ENCODE measurements around the gene PSMG3.
"Not testable (repeated sequence)": the region's sequence is repeated elsewhere in the genome, so short reads cannot be mapped to it uniquely, and the experiment has no call there.

PSMG3 gene

DNA sequence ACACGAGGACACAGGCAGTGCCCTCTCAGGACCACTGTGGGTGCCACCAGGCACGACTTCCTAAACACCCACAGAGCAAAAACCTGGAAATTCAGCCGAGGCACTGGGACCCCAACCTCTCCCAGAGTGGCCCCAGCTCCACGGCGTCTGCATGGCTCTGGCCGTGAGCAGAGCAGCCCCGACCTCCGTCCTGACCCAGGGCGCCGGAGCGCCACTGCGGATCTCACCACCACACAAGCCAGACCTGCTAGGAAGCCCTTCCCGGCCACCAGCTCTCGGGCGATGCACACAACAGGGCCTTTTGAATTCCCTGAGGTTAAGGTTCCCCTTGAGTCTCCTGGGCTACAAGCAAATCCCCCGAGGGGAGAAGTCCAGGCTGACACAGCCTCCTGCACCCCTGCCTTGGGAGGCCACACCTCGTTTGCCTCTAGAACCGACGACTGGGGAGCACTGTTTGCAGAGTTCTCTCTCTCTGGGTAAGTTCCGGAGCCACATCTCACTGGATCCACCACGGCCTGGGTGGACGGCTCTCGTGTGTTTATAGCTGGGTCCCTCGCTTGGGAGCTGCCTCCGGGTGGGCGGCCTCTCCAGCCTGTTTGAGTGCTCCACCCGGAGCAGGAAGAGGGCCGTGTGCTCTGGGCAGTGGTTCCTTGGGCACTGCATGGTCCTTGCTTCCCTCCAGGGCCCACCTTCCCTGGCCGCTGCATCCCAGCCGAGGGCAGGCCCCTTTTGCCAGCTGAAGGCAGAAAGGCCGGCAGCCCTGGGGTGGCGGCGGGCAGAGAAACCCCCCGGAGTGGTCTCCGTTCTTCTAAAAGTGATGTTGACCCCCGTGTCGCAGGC, 15.5 kb upstream of the PSMG3 start:
- ChIA-PET POLR2A (no interaction called here), CTCF (interaction anchor here (0.6 kb wide), 1 partner anchor 185 kb away, joined by 3 read pairs; no protein-coding TSS in a partner anchor)
- no peak for DNase-seq (ENCODE audit: extremely low spot score)
- TF ChIP-seq NFRKB (IDR thresholded peaks at IDR 0.05) (no peak), HDGF (IDR thresholded peaks at IDR 0.05; ENCODE audit: borderline replicate concordance) (no peak), CTBP1 (IDR thresholded peaks at IDR 0.05; ENCODE audit: borderline replicate concordance) (no peak), FOXK2 (IDR thresholded peaks at IDR 0.05) (no peak), SP1 (IDR thresholded peaks at IDR 0.05) (no peak), ELF4 (IDR thresholded peaks at IDR 0.05) (no peak), L3MBTL2 (conservative IDR thresholded peaks at IDR 0.05) (no peak)

DNA sequence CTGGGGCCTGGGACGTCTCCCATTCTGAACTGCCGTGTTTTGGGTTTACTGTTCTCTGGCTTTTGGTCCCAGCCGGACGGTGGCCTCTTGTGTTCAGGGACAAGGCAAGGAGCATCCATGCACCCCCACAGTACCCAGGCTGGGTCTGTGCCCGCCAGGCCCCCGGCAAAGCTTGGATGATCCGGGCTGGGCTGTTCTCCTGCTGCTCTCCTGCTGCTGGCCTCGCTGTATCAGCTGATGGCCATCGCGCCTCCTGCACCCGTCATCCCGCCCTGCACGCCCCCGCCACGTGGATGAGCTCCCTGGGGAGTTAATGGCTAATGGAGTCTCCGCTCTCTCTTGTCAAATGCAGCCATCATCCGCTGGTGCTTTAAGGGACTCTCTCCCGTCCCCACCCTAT, 14.9 kb upstream of the PSMG3 start:
- TF ChIP-seq FOXA1 (IDR thresholded peaks at IDR 0.05) (no peak), L3MBTL2 (conservative IDR thresholded peaks at IDR 0.05) (no peak), NFRKB (IDR thresholded peaks at IDR 0.05) (no peak), SP1 (IDR thresholded peaks at IDR 0.05) (no peak), HDGF (IDR thresholded peaks at IDR 0.05; ENCODE audit: borderline replicate concordance) (no peak), FOXK2 (IDR thresholded peaks at IDR 0.05) (no peak), ARNT (IDR thresholded peaks at IDR 0.05) (no peak), ELF4 (IDR thresholded peaks at IDR 0.05) (no peak), LEF1 (IDR thresholded peaks at IDR 0.05; ENCODE audit: borderline replicate concordance) (no peak), ZNF384 (IDR thresholded peaks at IDR 0.05) (no peak), TARDBP (IDR thresholded peaks at IDR 0.05) (no peak), BHLHE40 (IDR thresholded peaks at IDR 0.05; ENCODE audit: borderline replicate concordance) (no peak), SUZ12 (IDR thresholded peaks at IDR 0.05) (no peak), CTBP1 (IDR thresholded peaks at IDR 0.05; ENCODE audit: borderline replicate concordance) (no peak), FOXM1 (IDR thresholded peaks at IDR 0.05; ENCODE audit: borderline replicate concordance) (no peak)
- TF ChIP-seq, protein P1, sequence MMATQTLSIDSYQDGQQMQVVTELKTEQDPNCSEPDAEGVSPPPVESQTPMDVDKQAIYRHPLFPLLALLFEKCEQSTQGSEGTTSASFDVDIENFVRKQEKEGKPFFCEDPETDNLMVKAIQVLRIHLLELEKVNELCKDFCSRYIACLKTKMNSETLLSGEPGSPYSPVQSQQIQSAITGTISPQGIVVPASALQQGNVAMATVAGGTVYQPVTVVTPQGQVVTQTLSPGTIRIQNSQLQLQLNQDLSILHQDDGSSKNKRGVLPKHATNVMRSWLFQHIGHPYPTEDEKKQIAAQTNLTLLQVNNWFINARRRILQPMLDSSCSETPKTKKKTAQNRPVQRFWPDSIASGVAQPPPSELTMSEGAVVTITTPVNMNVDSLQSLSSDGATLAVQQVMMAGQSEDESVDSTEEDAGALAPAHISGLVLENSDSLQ (IDR thresholded peaks at IDR 0.05), result no peak
- ChIA-PET POLR2A (no interaction called here), CTCF (interaction anchor here (0.6 kb wide), 2 partner anchors 20 to 186 kb away, joined by 3 read pairs; no protein-coding TSS in a partner anchor)
- DNase-seq (ENCODE audit: extremely low spot score), result no peak

DNA sequence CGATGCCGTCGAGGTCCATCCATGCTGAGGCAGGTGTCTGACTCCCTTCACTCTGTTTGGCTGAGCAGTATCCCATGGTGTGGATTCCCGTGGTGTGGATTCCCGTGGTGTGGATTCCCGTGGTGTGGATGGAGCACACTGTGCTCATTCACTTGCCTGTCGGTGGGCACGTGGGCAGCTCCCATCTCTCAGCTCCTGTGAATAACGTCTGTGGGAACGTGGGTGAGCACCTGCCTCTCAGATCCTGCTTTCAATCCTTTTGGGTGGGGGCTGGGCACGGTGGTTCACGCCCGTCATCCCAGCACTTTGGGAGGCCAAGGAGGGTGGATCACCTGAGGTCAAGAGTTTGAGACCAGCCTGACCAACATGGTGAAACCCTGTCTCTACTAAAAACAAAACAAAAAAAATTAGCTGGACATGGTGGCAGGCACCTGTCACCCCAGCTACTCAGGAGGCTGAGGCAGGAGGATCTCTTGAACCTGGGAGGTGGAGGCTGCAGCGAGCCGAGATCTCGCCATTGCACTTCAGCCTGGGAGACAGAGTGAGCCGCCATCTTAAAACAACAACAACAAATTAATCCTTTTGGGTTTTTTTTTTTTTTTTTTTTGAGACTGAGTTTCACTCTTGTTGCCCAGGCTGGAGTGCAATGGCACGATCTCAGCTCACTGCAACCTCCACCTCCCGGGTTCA, 13.6 kb upstream of the PSMG3 start:
- CTCF ChIA-PET, result interaction anchor here (0.7 kb wide), 1 partner anchor 74 kb away, joined by 5 read pairs; no protein-coding TSS in a partner anchor

DNA sequence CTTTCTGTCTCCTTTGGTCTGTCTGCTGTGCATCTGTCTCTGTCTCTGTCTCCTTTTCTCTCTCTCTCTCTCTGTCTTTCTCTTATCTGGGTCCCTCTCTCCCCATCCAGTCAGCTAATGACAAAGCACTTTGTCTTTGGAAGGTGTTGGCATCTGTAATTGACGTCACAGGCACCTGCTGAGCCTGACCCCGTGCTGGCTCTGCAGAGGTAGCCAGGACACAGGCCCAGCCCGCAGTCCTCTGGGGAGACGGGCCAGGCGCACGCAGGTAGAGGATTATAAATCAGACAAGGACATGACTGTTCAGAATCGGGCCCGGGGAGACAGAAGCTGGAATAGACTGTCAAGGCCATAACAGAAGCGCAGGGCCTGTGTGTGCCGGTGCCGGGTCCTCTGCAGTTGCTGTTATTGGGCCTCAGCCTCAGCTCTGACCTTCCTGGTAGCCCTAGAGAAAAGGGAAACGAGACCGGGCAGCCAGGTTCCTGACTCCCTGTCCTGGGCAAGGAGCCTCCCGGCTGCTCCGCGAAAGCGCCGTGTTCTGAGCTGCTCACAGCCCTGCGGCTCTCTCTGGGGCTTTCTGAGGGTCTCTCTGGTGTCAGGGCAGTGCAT, 10.7 kb upstream of the PSMG3 start:
- no peak for DNase-seq (ENCODE audit: extremely low spot score)
- ChIA-PET POLR2A (no interaction called here), CTCF (interaction anchor here (0.8 kb wide), 1 partner anchor 851 kb away, joined by 3 read pairs; no protein-coding TSS in a partner anchor)
- TF ChIP-seq L3MBTL2 (conservative IDR thresholded peaks at IDR 0.05) (no peak), ARNT (IDR thresholded peaks at IDR 0.05) (no peak), FOXK2 (IDR thresholded peaks at IDR 0.05) (no peak), LEF1 (IDR thresholded peaks at IDR 0.05; ENCODE audit: borderline replicate concordance) (no peak), CTBP1 (IDR thresholded peaks at IDR 0.05; ENCODE audit: borderline replicate concordance) (no peak), NFRKB (IDR thresholded peaks at IDR 0.05) (no peak), ELF4 (IDR thresholded peaks at IDR 0.05) (no peak), SUZ12 (IDR thresholded peaks at IDR 0.05) (no peak), FOXA1 (IDR thresholded peaks at IDR 0.05) (no peak), HDGF (IDR thresholded peaks at IDR 0.05; ENCODE audit: borderline replicate concordance) (no peak), ZNF384 (IDR thresholded peaks at IDR 0.05) (no peak), BHLHE40 (IDR thresholded peaks at IDR 0.05; ENCODE audit: borderline replicate concordance) (no peak), FOXM1 (IDR thresholded peaks at IDR 0.05; ENCODE audit: borderline replicate concordance) (no peak), SP1 (IDR thresholded peaks at IDR 0.05) (no peak), TARDBP (IDR thresholded peaks at IDR 0.05) (no peak)
- TF ChIP-seq, protein P1 (IDR thresholded peaks at IDR 0.05), result no peak

More for the DNA sequence above, 13.6 kb upstream of the PSMG3 start:
- DNase-seq (ENCODE audit: extremely low spot score); POLR2A ChIA-PET: not testable (repeated sequence)

DNA sequence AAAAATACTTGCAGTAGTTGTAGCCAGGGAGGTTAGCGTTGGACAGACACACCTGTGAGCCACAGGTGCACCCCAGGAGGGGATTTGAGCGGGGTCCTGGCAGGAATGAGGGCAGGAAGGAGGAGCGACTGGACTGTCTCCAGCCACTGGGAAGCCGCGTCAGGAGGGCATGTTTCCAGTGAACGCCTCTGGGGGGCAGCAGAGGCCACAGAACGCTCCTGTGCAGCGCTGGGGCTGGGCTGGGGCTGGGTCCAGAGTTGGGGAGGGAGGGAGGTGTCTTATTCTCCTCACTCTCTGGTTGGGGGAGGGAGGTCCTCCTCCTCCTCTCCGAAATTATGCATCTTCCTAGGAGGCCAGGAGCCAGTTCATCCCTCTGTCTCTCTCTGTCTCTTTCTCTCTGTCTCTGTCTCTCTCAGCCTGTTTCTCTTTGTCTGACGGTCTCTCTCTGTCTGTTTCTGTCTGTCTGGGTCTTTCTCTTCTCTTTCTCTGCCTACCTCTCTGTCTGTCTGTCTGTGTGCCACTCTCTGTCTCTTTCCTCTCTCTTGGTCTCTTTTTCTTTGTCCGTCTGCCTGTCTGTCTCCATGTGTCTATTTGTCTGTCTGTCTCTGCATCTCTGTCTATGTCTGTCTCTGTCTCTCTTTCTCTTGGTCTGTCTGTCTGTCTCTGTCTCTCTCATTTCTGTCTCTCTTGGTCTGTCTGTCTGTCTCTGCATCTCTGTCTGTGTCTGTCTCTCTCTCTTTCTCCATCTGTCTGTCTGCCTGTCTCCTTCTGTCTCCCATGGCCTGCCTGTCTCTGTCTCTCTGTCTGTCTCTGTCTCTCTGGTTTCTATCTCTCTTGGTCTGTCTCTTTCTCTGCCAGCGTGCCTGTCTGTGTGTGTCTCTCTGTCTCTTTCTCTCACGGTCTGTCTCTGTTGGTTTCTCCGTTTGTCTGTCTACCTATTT, 9.9 kb upstream of the PSMG3 start:
- DNase-seq (ENCODE audit: extremely low spot score), result peak; percentile 82
- ChIA-PET POLR2A (no interaction called here), CTCF (interaction anchor here (1.0 kb wide), 1 partner anchor 11 kb away, joined by 5 read pairs; no protein-coding TSS in a partner anchor)
- TF ChIP-seq CTBP1 (IDR thresholded peaks at IDR 0.05; ENCODE audit: borderline replicate concordance) (no peak), ZNF384 (IDR thresholded peaks at IDR 0.05) (no peak), ARNT (IDR thresholded peaks at IDR 0.05) (no peak), FOXM1 (IDR thresholded peaks at IDR 0.05; ENCODE audit: borderline replicate concordance) (no peak), ELF4 (IDR thresholded peaks at IDR 0.05) (no peak), NFRKB (IDR thresholded peaks at IDR 0.05) (no peak), FOXK2 (IDR thresholded peaks at IDR 0.05) (no peak), BHLHE40 (IDR thresholded peaks at IDR 0.05; ENCODE audit: borderline replicate concordance) (no peak), HDGF (IDR thresholded peaks at IDR 0.05; ENCODE audit: borderline replicate concordance) (no peak), L3MBTL2 (conservative IDR thresholded peaks at IDR 0.05) (no peak), SP1 (IDR thresholded peaks at IDR 0.05) (no peak), FOXA1 (IDR thresholded peaks at IDR 0.05) (no peak), LEF1 (IDR thresholded peaks at IDR 0.05; ENCODE audit: borderline replicate concordance) (no peak), SUZ12 (IDR thresholded peaks at IDR 0.05) (no peak), TARDBP (IDR thresholded peaks at IDR 0.05) (no peak)
- TF ChIP-seq, protein P1 (IDR thresholded peaks at IDR 0.05), result no peak

All from HEK293T (cell line).